ENCODE data around the gene CDK5RAP3. TPM values are rescaled to one million over a fixed set of nuclear protein-coding genes. Genes with fewer than 3 reads are reported as not detected.

The CDK5RAP3 gene
- total RNA-seq, 2 experiments from 2014 or later, result 206 to 224 TPM

- no peaks in the 10 kb centered on the region for H3K36me3 ChIP-seq (ENCODE audit: insufficient read depth, low read length)
Measured at GRCh38 chr17:47990962-47991731, 20.2 kb downstream of the CDK5RAP3 start.

GRCh38 chr17:47992216-47992615, 21.3 kb downstream of the CDK5RAP3 start:
- H3K27me3 Mint-ChIP-seq, result peaks cover 6% of the 10 kb centered on the region
- POLR2A ChIA-PET, result no interaction called here

More at GRCh38 chr17:47990962-47991731, 20.2 kb downstream of the CDK5RAP3 start:
- Mint-ChIP-seq H3K9me3 (no peaks in the 10 kb centered on the region), H3K4me1 (ENCODE audit: low read depth) (no peaks in the 10 kb centered on the region), H3K36me3 (ENCODE audit: low read depth) (no peaks in the 10 kb centered on the region), H3K27ac (no peak overlapping the region), H3K4me3 (no peak overlapping the region), H3K27me3 (peaks cover 5% of the 10 kb centered on the region)
- no peaks in the 10 kb centered on the region for H3K27me3 ChIP-seq (ENCODE audit: control insufficient read depth in 1 of 2, insufficient read depth in 2 of 2, low read length in 2 of 2)
- intact Hi-C loops (cut with DNase I, micrococcal nuclease), result no loop called here
- no peak overlapping the region for H3K27ac ChIP-seq (ENCODE audit: low read depth in 1 of 2, low read length in 2 of 2)
- CTCF ChIA-PET, result no interaction called here
- no peaks in the 10 kb centered on the region for H3K9me3 ChIP-seq (ENCODE audit: control insufficient read depth in 1 of 2, insufficient read depth in 1 of 2, low read length in 2 of 2)
- POLR2A ChIA-PET, result no interaction called here
- ATAC-seq (ENCODE audit: poor library complexity) (no peak), DNase-seq (no peak)
- H3K4me3 ChIP-seq (ENCODE audit: low read length), result no peak overlapping the region
- H3K4me1 ChIP-seq (ENCODE audit: insufficient read depth, low read length), result no peaks in the 10 kb centered on the region
- TF ChIP-seq CTCF (IDR thresholded peaks at IDR 0.05), result no peak

GRCh38 chr17:47993031-47993564, 22.2 kb downstream of the CDK5RAP3 start:
- no peaks in the 10 kb centered on the region for H3K9me3 Mint-ChIP-seq
- Histone ChIP-seq H3K27me3 (ENCODE audit: control insufficient read depth in 1 of 2, insufficient read depth in 2 of 2, low read length in 2 of 2) (no peaks in the 10 kb centered on the region), H3K27ac (ENCODE audit: low read depth in 1 of 2, low read length in 2 of 2) (no peak overlapping the region), H3K4me1 (ENCODE audit: insufficient read depth, low read length) (no peaks in the 10 kb centered on the region), H3K9me3 (ENCODE audit: control insufficient read depth in 1 of 2, insufficient read depth in 1 of 2, low read length in 2 of 2) (no peaks in the 10 kb centered on the region), H3K36me3 (ENCODE audit: insufficient read depth, low read length) (no peaks in the 10 kb centered on the region), H3K4me3 (ENCODE audit: low read length) (no peak overlapping the region)
- H3K27me3 Mint-ChIP-seq, result peaks cover 6% of the 10 kb centered on the region
- intact Hi-C loops (cut with DNase I, micrococcal nuclease), result no loop called here
- H3K4me3 Mint-ChIP-seq, result no peak overlapping the region
- H3K4me1 Mint-ChIP-seq (ENCODE audit: low read depth), result no peaks in the 10 kb centered on the region
- DNase-seq (no peak), ATAC-seq (ENCODE audit: poor library complexity) (no peak)
- no peaks in the 10 kb centered on the region for H3K36me3 Mint-ChIP-seq (ENCODE audit: low read depth)
- ChIA-PET POLR2A (no interaction called here), CTCF (no interaction called here)
- TF ChIP-seq CTCF (IDR thresholded peaks at IDR 0.05), result no peak
- no peak overlapping the region for H3K27ac Mint-ChIP-seq

More at GRCh38 chr17:47992216-47992615, 21.3 kb downstream of the CDK5RAP3 start:
- H3K9me3 Mint-ChIP-seq, result no peaks in the 10 kb centered on the region
- no peak for TF ChIP-seq CTCF (IDR thresholded peaks at IDR 0.05)
- H3K27me3 ChIP-seq (ENCODE audit: control insufficient read depth in 1 of 2, insufficient read depth in 2 of 2, low read length in 2 of 2), result no peaks in the 10 kb centered on the region
- no peaks in the 10 kb centered on the region for H3K4me1 ChIP-seq (ENCODE audit: insufficient read depth, low read length)
- no peak overlapping the region for H3K4me3 Mint-ChIP-seq
- no peak overlapping the region for H3K27ac Mint-ChIP-seq
- DNase-seq (no peak), ATAC-seq (ENCODE audit: poor library complexity) (no peak)
- intact Hi-C loops (cut with DNase I, micrococcal nuclease), result no loop called here
- no peak overlapping the region for H3K4me3 ChIP-seq (ENCODE audit: low read length)
- H3K36me3 ChIP-seq (ENCODE audit: insufficient read depth, low read length), result no peaks in the 10 kb centered on the region
- H3K9me3 ChIP-seq (ENCODE audit: control insufficient read depth in 1 of 2, insufficient read depth in 1 of 2, low read length in 2 of 2), result no peaks in the 10 kb centered on the region
- H3K27ac ChIP-seq (ENCODE audit: low read depth in 1 of 2, low read length in 2 of 2), result no peak overlapping the region
- no peaks in the 10 kb centered on the region for H3K36me3 Mint-ChIP-seq (ENCODE audit: low read depth)
- CTCF ChIA-PET, result no interaction called here
- no peaks in the 10 kb centered on the region for H3K4me1 Mint-ChIP-seq (ENCODE audit: low read depth)

Measured in CD4-positive, alpha-beta T cell (primary cell).